ENCODE results near the gene ELK3. TPM values are rescaled to one million over a fixed set of nuclear protein-coding genes. Genes with fewer than 3 reads are reported as not detected.

The ELK3 gene
- total RNA-seq, 3 donors from 2014 or later (not counting 1 experiment from before 2014, with no cell fraction given): 17.8 to 28.8 (median 20.9) TPM

GRCh38 chr12:96256672-96257361 lies 62.6 kb downstream of the ELK3 start:
- H3K27me3 Mint-ChIP-seq (ENCODE audit: low read depth in 2 of 2): no peaks in the 10 kb centered on the region
- ATAC-seq (no peak), DNase-seq (no peak)
- no peak overlapping the region for H3K27ac Mint-ChIP-seq
- no peaks in the 10 kb centered on the region for H3K9me3 ChIP-seq (ENCODE audit: control insufficient read depth, insufficient read depth, low read length)
- peaks cover 25% of the 10 kb centered on the region for H3K36me3 ChIP-seq (ENCODE audit: control insufficient read depth, insufficient read depth, low read length)
- 90% methylated on average over 7 of the region's 7 CpGs for WGBS (ENCODE audit: insufficient coverage)
- peaks cover 22 to 25% of the 10 kb centered on the region in 2 donors for H3K4me1 Mint-ChIP-seq
- TF ChIP-seq CTCF (IDR thresholded peaks at IDR 0.05): no peak
- peaks cover 14% of the 10 kb centered on the region for H3K4me1 ChIP-seq (ENCODE audit: control insufficient read depth, insufficient read depth, low read length)
- no peaks in the 10 kb centered on the region for H3K9me3 Mint-ChIP-seq
- H3K27ac ChIP-seq (ENCODE audit: low read length): no peak overlapping the region
- peaks cover 13% of the 10 kb centered on the region for H3K36me3 Mint-ChIP-seq
- H3K4me3 Mint-ChIP-seq: no peak overlapping the region
- H3K4me3 ChIP-seq (ENCODE audit: low read length): no peak overlapping the region
- H3K27me3 ChIP-seq (ENCODE audit: control insufficient read depth, insufficient read depth, low read length): no peaks in the 10 kb centered on the region
- intact Hi-C loops (cut with micrococcal nuclease): no loop called here

GRCh38 chr12:96257550-96258103 lies 63.5 kb downstream of the ELK3 start:
- Mint-ChIP-seq H3K27me3 (ENCODE audit: low read depth in 2 of 2) (no peaks in the 10 kb centered on the region), H3K36me3 (peaks cover 7% of the 10 kb centered on the region), H3K4me3 (no peak overlapping the region), H3K9me3 (no peaks in the 10 kb centered on the region), H3K27ac (no peak overlapping the region), H3K4me1 (peaks cover 15 to 19% of the 10 kb centered on the region in 2 donors)
- peaks cover 14% of the 10 kb centered on the region for H3K4me1 ChIP-seq (ENCODE audit: control insufficient read depth, insufficient read depth, low read length)
- intact Hi-C loops (cut with micrococcal nuclease): no loop called here
- TF ChIP-seq CTCF (IDR thresholded peaks at IDR 0.05): no peak
- no peak for DNase-seq
- ATAC-seq: no peak
- peak overlapping the region; percentile 46 for H3K27ac ChIP-seq (ENCODE audit: low read length)
- H3K27me3 ChIP-seq (ENCODE audit: control insufficient read depth, insufficient read depth, low read length): no peaks in the 10 kb centered on the region
- H3K4me3 ChIP-seq (ENCODE audit: low read length): no peak overlapping the region
- H3K36me3 ChIP-seq (ENCODE audit: control insufficient read depth, insufficient read depth, low read length): peaks cover 27% of the 10 kb centered on the region
- no CpG with 5 or more reads among the region's 2 CpGs for WGBS (ENCODE audit: insufficient coverage)
- H3K9me3 ChIP-seq (ENCODE audit: control insufficient read depth, insufficient read depth, low read length): no peaks in the 10 kb centered on the region

GRCh38 chr12:96258104-96258961 lies 64.2 kb downstream of the ELK3 start:
- no peak for TF ChIP-seq CTCF (IDR thresholded peaks at IDR 0.05)
- H3K27ac ChIP-seq (ENCODE audit: low read length): peak overlapping the region; percentile 46
- ATAC-seq (peak; percentile 71 to 84 (median 76)), DNase-seq (peak in 1 of 2 donors; percentile 68)
- Mint-ChIP-seq H3K4me3 (no peak overlapping the region), H3K4me1 (peaks cover 16 to 21% of the 10 kb centered on the region in 2 donors), H3K27me3 (ENCODE audit: low read depth in 2 of 2) (no peaks in the 10 kb centered on the region), H3K27ac (no peak overlapping the region), H3K9me3 (no peaks in the 10 kb centered on the region), H3K36me3 (peaks cover 11% of the 10 kb centered on the region)
- no peaks in the 10 kb centered on the region for H3K9me3 ChIP-seq (ENCODE audit: control insufficient read depth, insufficient read depth, low read length)
- peaks cover 14% of the 10 kb centered on the region for H3K4me1 ChIP-seq (ENCODE audit: control insufficient read depth, insufficient read depth, low read length)
- H3K27me3 ChIP-seq (ENCODE audit: control insufficient read depth, insufficient read depth, low read length): no peaks in the 10 kb centered on the region
- H3K36me3 ChIP-seq (ENCODE audit: control insufficient read depth, insufficient read depth, low read length): peaks cover 28% of the 10 kb centered on the region
- intact Hi-C loops (cut with micrococcal nuclease): no loop called here
- H3K4me3 ChIP-seq (ENCODE audit: low read length): no peak overlapping the region
- 63% methylated on average over 8 of the region's 8 CpGs for WGBS (ENCODE audit: insufficient coverage)

All from natural killer cell (primary cell).